Hepatocyte (in vitro differentiated cells): ENCODE results near the gene INPP4B.

Experiments
- CTCF ChIP-seq: fragments of 200-600 bp; sonication (generic); IDR thresholded peaks from 2 replicates; pipeline ENCODE4 v1.5.1; 2016; ENCODE audit warnings: antibody characterized with exemption, mild to moderate bottlenecking; ENCODE audit not compliant: poor library complexity
- EZH2 ChIP-seq: fragments of 200-600 bp; sonication (generic); IDR thresholded peaks from 2 replicates; pipeline ENCODE4 v1.6.1; 2016; ENCODE audit warnings: antibody characterized with exemption, mild to moderate bottlenecking, borderline replicate concordance
- EZH2phosphoT487 ChIP-seq: fragments of 200-600 bp; sonication (generic); IDR thresholded peaks from one replicate; pipeline ENCODE4 v1.6.1; 2018; ENCODE audit warnings: antibody characterized with exemption, mild to moderate bottlenecking, low read depth, moderate library complexity; ENCODE audit not compliant: unreplicated experiment, severe bottlenecking

GRCh38 chr4:142030010-142030409 lies 816.1 kb downstream of the INPP4B start:
- TF ChIP-seq CTCF (no peak), EZH2phosphoT487 (no peak), EZH2 (no peak)
